Measurements from ENCODE around the gene MSANTD1. TPM values are rescaled to one million over a fixed set of nuclear protein-coding genes. Genes with fewer than 3 reads are reported as not detected.

MSANTD1 gene
- total RNA-seq, 1 experiment from 2014 or later = 0.04 TPM

- no peaks in the 10 kb centered on the region for H3K9me3 ChIP-seq (replicated peaks)
- peak in 1 of 2 experiments; percentile 9 for DNase-seq
- no peaks in the 10 kb centered on the region for H3K36me3 ChIP-seq
- H3K4me3 ChIP-seq = no peak overlapping the region
- H3K4me1 ChIP-seq = no peaks in the 10 kb centered on the region
- no peak overlapping the region for H3K27ac ChIP-seq
- H3K27me3 ChIP-seq = no peaks in the 10 kb centered on the region
Measured at GRCh38 chr4:3254302-3255131, 5.6 kb downstream of the MSANTD1 start.

GRCh38 chr4:3255611-3256186 is 6.7 kb downstream of the MSANTD1 start:
- H3K4me1 ChIP-seq = no peaks in the 10 kb centered on the region
- peak in 1 of 2 experiments; percentile 2 for DNase-seq

DNA sequence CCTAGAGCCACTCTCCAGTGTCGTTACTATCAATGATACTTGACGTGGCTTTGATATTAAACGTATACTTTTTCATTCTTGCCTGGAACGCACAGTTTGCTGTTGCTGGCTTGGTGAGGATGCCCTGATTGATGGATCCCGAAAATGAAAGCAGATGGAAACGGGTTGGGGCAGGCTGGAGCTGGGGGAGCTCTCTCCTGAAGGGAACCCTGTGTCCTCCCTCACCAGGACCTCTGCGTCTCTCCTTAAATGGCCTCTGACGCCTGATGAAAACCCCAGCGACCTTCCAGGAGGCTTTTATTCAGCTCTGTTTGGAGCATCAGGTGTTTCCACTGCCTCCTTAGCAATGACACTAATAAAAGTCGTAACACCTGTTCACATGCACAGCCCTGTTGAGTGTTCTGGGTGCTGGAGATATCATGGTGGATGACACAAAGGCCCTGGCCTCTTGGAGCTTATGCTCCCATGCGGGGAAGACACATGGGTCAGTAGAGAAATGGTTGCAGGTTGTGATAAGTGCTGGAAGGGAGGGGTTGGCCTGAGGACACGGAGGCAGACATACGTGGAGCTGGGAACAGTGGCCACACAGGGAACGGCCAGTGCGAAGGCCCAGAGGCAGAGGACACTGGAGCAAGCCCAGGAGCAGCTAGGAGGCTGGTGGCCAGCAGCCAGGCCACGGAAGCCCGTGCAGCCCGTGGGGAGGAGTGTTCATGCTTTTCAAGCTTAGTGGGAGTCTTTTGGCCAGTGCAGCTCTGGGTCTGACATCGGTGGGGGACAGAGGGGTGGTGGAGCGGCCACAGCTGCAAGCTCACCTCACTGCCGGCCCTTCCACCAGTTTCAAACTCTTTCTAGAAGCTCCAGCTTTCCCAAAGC is 7.5 kb downstream of the MSANTD1 start:
- no peaks in the 10 kb centered on the region for H3K36me3 ChIP-seq
- no peaks in the 10 kb centered on the region for H3K9me3 ChIP-seq (replicated peaks)
- no peak overlapping the region for H3K4me3 ChIP-seq
- no peaks in the 10 kb centered on the region for H3K4me1 ChIP-seq
- DNase-seq = peak in 1 of 2 experiments; percentile 2
- no peak overlapping the region for H3K27ac ChIP-seq
- H3K27me3 ChIP-seq = no peaks in the 10 kb centered on the region

More at GRCh38 chr4:3255611-3256186, 6.7 kb downstream of the MSANTD1 start:
- no peak overlapping the region for H3K27ac ChIP-seq
- no peaks in the 10 kb centered on the region for H3K36me3 ChIP-seq
- H3K9me3 ChIP-seq (replicated peaks) = no peaks in the 10 kb centered on the region
- no peaks in the 10 kb centered on the region for H3K27me3 ChIP-seq
- H3K4me3 ChIP-seq = no peak overlapping the region

DNA sequence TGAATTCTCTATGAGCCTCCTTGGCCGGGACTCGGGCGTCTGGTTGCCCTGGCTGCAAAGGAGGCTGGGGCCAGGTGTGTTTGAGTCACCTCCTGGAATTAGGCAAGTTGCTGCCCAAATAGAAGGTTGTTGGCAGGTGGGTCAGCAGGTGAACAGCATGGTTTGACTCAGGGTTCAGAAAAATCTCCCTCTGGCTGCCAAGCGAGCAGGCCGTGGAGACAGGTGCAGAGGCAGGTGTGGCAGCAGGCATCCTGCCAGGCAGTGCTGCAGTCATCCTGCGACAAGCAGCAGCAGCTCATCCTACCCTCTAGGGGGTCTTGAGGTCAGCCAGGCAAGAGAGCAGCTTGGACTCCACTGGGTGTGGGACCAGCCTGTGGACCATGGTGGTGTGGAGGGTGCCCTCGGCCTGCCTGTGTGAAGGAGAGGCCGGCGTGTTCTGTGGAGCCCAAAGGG is 8.2 kb downstream of the MSANTD1 start:
- no peaks in the 10 kb centered on the region for H3K9me3 ChIP-seq (replicated peaks)
- H3K27ac ChIP-seq = no peak overlapping the region
- no peaks in the 10 kb centered on the region for H3K27me3 ChIP-seq
- H3K4me1 ChIP-seq = no peaks in the 10 kb centered on the region
- H3K36me3 ChIP-seq = no peaks in the 10 kb centered on the region
- peak in 1 of 2 experiments; percentile 5 for DNase-seq
- H3K4me3 ChIP-seq = no peak overlapping the region

DNA sequence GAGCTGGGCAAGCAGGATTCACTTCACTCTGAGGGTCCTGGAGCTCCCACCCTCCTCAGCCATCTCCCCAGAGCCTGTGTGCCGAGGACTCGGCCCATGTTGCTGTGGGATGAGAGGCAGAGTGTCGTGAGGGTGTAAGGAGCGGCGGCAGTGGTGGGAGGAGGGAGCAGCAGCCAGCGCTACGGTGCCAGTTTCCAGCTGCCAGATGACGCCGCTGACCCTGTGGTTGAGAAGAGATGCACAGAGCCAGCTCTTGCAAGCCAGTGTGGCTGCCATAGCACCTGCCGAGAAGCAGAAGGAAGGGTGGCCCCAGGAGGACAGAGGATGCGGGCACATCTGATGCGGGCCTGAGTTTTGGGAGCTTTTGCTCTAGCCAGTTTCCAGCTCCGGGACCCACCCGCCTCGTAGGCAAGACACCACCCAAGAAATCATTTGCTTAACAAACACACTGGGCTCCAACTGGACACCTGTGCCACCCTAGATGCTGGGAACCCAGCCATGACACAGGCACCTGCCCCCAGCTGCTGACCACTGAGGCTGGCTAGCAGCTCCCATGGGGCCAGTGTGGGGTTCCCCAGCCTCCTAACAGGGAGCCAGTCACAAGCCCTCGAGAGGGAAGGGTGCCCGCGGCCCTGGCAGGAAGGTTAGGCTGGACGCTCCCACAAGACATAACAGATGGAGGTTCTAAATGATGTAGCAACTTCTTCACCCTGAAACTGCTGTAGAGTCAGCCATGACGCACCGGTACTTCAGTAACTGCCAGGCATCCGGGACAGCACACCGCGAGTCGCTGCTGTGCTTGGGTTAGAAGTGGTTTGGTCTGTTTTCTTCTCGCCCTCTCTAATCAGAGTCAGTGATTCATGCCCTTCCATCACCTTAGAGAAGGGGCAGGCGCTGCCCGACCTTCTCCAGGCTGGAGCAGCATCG is 8.9 kb downstream of the MSANTD1 start:
- Histone ChIP-seq H3K27ac (no peak overlapping the region), H3K27me3 (no peaks in the 10 kb centered on the region), H3K9me3 (replicated peaks) (no peaks in the 10 kb centered on the region), H3K4me3 (no peak overlapping the region), H3K4me1 (no peaks in the 10 kb centered on the region), H3K36me3 (no peaks in the 10 kb centered on the region)
- DNase-seq = peak in 1 of 2 experiments; percentile 2

DNA sequence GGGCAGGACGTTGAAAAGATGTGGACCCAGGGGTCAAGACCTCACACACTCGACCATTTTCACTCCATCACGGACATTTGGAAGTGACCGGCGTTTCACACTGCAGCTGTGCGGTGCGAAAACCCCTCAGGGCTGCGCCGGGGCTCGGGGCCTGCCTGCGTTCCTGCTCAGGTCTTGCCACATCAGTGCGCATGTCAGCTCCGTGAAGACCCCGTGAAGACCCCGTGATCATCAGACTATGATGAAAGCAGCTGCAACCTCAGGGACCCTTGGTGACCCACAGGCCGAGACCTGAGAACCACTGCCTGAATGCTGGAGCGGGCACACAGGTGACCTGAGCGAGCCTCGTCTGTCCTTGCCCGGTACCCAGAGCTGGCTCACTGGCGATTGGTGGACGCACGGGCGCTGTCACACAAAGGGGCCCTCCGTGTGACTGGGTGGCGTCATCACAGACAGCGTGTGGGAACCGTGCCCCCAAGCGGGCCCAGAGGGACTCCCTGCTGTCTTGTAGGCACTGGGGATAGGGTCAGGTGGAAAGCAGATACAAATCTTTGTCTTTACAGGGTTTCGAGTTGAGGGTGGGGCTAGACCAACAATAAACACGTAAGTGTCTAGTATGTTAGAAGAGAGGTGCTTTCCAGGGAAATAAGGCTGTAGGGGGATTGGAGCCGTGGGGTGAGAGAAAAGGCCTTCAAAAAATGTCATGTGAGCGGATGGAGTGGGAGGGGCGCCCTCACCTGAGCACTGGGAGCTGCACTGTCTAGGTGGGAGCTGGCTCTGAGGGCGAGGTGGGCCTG is 12.7 kb downstream of the MSANTD1 start:
- Histone ChIP-seq H3K27ac (no peak overlapping the region), H3K4me3 (no peak overlapping the region), H3K36me3 (no peaks in the 10 kb centered on the region), H3K9me3 (replicated peaks) (no peaks in the 10 kb centered on the region), H3K4me1 (no peaks in the 10 kb centered on the region), H3K27me3 (no peaks in the 10 kb centered on the region)
- peak in 1 of 2 experiments; percentile 4 for DNase-seq

DNA sequence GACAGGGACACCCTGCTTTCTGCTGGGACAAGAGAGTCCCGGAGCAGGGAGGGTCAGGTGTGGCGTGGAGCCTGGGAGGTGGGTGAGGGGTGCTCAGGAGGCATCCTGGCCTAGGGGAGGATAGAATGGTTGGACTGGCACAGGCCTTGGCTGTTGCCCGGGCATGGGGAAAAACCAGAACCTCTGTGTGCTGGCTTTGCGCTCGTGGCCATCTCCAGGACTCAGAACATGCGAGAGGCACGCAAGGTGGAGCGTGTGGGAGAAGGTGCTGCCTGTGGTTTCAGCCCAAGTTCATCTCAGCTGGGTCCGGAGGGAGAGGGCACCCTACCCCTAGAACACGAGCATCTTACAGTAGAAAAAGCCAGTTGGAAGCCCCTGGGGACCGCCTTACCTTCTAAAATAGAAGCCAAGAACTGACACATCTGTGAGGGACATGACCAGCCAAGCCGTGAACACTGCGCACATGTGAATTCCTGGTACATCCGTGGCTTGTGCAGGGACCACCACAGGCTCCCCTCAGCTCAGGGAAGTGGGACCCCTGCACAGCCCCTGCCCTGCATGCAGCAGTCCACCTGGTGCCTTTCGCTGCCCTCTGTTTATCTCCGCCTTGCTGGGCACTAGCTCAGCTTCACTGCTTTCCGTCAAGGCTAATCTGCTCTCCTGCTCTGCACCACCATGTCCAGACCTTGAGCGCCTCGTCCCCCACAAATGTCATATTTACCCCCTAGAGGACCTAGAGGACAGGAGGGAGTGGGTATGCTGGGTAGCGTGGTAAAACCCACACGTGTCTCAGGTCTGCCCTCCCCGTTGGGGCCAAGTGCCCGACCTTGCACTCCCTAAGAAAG is 13.5 kb downstream of the MSANTD1 start:
- no peaks in the 10 kb centered on the region for H3K36me3 ChIP-seq
- H3K27me3 ChIP-seq = no peaks in the 10 kb centered on the region
- DNase-seq = peak in 1 of 2 experiments; percentile 1
- no peak overlapping the region for H3K27ac ChIP-seq
- no peaks in the 10 kb centered on the region for H3K9me3 ChIP-seq (replicated peaks)
- no peak overlapping the region for H3K4me3 ChIP-seq
- no peaks in the 10 kb centered on the region for H3K4me1 ChIP-seq

GRCh38 chr4:3263053-3263875 is 14.3 kb downstream of the MSANTD1 start:
- no peak overlapping the region for H3K27ac ChIP-seq
- DNase-seq = peak in 1 of 2 experiments; percentile 0
- no peaks in the 10 kb centered on the region for H3K27me3 ChIP-seq
- no peak overlapping the region for H3K4me3 ChIP-seq
- H3K4me1 ChIP-seq = no peaks in the 10 kb centered on the region; the same call in 1 of the 2 replicates
- no peaks in the 10 kb centered on the region for H3K9me3 ChIP-seq (replicated peaks)
- H3K36me3 ChIP-seq = no peaks in the 10 kb centered on the region

DNA sequence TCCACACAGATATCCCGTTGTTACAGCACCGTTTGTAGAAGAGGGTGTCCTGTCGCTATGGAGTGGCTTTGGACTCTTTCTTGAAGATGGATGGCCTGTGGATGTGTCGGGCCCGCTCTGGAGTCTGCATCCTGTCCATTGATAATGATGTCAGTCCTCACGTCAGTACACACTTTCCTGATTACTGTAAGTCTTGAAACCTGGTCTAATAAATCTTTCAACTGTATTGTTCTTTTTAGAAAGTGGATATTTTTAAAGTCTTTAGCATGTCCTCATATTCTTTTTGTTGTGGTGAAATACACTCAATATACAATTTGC is 14.9 kb downstream of the MSANTD1 start:
- H3K4me1 ChIP-seq = no peaks in the 10 kb centered on the region; the same call in 1 of the 2 replicates
- H3K36me3 ChIP-seq = no peaks in the 10 kb centered on the region
- DNase-seq = peak in 1 of 2 experiments; percentile 0
- no peaks in the 10 kb centered on the region for H3K27me3 ChIP-seq
- H3K27ac ChIP-seq = no peak overlapping the region
- no peak overlapping the region for H3K4me3 ChIP-seq
- no peaks in the 10 kb centered on the region for H3K9me3 ChIP-seq (replicated peaks)

GRCh38 chr4:3266076-3266475 is 17.1 kb downstream of the MSANTD1 start:
- Histone ChIP-seq H3K36me3 (no peaks in the 10 kb centered on the region), H3K4me3 (no peak overlapping the region), H3K9me3 (replicated peaks) (no peaks in the 10 kb centered on the region), H3K4me1 (peaks cover 16% of the 10 kb centered on the region), H3K27ac (no peak overlapping the region), H3K27me3 (no peaks in the 10 kb centered on the region; the same call in 1 of the 2 replicates)
- peak in 1 of 2 experiments; percentile 0 for DNase-seq

DNA sequence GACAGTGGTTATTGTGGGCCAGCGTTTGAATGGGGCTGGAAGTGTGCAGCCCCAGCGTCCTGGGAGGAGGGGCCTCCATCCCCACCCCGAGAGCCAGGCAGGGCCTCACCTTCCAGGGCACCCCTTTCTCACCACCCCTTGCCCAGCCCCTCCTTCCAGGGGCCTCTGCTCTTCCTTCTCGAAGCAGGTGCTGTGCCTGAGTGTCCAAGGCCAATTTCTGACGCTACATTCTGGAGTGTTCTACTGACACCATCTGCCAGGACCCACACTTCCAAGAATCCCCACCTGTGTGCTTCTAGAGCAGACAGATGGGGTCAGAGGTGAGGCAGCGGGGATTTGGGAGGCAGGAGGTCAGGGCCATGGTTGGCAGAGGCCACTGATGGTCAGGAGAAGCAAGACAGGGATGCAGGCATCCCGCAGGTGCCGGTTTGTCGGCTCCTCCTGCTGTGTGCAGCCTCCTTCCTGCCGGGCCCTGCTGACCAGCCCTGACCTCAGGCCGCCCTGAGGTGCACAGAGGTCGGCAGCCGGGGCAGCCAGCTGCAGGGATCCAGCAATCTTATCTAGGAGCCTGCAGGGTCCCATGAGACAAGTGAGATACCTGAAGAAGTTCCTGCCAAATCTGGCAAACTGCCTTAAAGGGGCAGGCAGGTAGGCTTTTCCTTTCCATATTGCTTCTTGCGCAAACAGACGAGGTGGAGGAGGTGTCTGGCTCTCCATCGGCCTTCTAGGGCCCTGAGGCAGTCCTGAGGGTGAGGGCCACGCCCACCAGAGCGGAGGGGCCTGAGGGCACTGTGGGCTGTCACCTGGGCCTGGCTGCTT is 18.8 kb downstream of the MSANTD1 start:
- DNase-seq = peak in 1 of 2 experiments; percentile 2
- Histone ChIP-seq H3K36me3 (no peaks in the 10 kb centered on the region), H3K4me3 (no peak overlapping the region)

More for the DNA sequence above, 18.8 kb downstream of the MSANTD1 start:
- H3K9me3 ChIP-seq (replicated peaks) = no peaks in the 10 kb centered on the region
- no peaks in the 10 kb centered on the region; the same call in 1 of the 2 replicates for H3K27me3 ChIP-seq
- H3K27ac ChIP-seq = no peak overlapping the region
- H3K4me1 ChIP-seq = peaks cover 16% of the 10 kb centered on the region

Measured in SJCRH30 (cell line).